Mammary epithelial cell (primary cell): ENCODE results near the gene CUX1.

Source experiments
- EZH2 ChIP-seq: IDR thresholded peaks from 2 replicates; pipeline ENCODE4 v1.6.1; 2012; ENCODE audit warnings: low read length, inconsistent platforms, borderline replicate concordance
- TF ChIP-seq, protein P1 (sequence below), 2 donors: IDR thresholded peaks in 1 of 2; conservative IDR thresholded peaks in 1 of 2; 2 replicates each; pipeline ENCODE4 v1.5.1; 2011 to 2012; ENCODE audit warnings: inconsistent platforms in 2 of 2, low read length in 2 of 2, mild to moderate bottlenecking in 2 of 2, control low read depth in 1 of 2, low read depth in 1 of 2; ENCODE audit not compliant: insufficient read depth in 1 of 2; ENCODE audit errors: extremely low read depth in 1 of 2

DNA sequence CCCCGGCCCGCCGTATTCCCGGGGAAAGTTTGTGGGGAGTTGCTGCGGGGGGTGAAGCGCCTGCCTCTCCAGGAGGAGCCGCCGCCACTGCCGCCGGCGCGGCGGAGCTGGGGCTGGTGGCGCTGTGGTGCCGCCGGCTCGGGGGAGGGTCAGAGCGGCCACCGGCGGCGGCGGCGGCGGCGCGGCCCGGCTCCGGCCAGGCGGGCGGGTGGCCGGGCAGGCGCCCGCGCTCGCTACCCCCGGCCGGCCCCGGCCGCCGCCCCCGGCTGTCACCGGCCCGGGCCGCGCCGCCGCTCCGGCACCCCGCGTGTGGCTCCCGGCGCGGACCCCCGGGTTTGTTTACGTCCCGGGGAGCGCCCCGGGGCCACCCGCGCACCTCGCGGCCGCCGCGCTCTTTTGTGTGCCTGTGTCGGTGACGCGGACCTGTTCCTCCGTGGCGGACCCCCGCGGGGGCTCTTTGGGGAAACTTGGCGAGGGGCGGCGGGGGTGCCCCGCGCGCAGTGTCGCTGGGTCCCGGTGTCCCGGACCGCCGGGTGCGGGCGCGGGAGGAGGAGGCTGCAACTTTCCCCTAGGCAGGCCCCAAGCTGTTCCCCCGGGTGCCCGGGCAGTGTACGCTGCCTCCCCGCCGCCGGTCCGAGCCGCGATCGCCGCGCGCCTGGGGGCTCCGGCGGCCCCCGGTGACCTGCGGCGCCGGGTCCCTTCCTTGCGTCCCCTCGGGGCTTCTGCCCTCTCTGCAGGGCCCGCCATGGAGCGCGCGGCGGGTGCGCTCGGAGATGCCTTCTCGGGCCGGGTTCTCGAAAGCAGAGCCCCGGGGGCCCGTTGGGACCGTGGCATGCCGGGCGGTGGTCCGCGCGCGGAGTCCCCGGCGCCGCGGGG lies 593 bp upstream of the CUX1 start:
- TF ChIP-seq, protein P1, sequence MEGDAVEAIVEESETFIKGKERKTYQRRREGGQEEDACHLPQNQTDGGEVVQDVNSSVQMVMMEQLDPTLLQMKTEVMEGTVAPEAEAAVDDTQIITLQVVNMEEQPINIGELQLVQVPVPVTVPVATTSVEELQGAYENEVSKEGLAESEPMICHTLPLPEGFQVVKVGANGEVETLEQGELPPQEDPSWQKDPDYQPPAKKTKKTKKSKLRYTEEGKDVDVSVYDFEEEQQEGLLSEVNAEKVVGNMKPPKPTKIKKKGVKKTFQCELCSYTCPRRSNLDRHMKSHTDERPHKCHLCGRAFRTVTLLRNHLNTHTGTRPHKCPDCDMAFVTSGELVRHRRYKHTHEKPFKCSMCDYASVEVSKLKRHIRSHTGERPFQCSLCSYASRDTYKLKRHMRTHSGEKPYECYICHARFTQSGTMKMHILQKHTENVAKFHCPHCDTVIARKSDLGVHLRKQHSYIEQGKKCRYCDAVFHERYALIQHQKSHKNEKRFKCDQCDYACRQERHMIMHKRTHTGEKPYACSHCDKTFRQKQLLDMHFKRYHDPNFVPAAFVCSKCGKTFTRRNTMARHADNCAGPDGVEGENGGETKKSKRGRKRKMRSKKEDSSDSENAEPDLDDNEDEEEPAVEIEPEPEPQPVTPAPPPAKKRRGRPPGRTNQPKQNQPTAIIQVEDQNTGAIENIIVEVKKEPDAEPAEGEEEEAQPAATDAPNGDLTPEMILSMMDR (conservative IDR thresholded peaks at IDR 0.05 in 1 of 2, IDR thresholded peaks at IDR 0.05 in 1 of 2; ENCODE audit: extremely low read depth in 1 of 2, insufficient read depth in 1 of 2, low read depth in 1 of 2, low read length in 2 of 2): peak in 1 of 2 donors; percentile 32
- TF ChIP-seq EZH2: no peak
